GM19438 (cell line): ENCODE results near the gene CARD10.
"Not testable (repeated sequence)": the region's sequence is repeated elsewhere in the genome, so short reads cannot be mapped to it uniquely, and the experiment has no call there.

ENCODE experiments used
- ATAC-seq: cut with Tn5 transposase; IDR thresholded peaks from one replicate; pipeline ENCODE4 v1.9.1; 2021; ENCODE audit warnings: low read depth; ENCODE audit not compliant: unreplicated experiment

Gene CARD10

GRCh38 chr22:37529652-37530345 is 10.6 kb upstream of the CARD10 start:
- no peak for ATAC-seq

GRCh38 chr22:37527952-37528351 is 8.7 kb upstream of the CARD10 start:
- not testable (repeated sequence) for ATAC-seq

DNA sequence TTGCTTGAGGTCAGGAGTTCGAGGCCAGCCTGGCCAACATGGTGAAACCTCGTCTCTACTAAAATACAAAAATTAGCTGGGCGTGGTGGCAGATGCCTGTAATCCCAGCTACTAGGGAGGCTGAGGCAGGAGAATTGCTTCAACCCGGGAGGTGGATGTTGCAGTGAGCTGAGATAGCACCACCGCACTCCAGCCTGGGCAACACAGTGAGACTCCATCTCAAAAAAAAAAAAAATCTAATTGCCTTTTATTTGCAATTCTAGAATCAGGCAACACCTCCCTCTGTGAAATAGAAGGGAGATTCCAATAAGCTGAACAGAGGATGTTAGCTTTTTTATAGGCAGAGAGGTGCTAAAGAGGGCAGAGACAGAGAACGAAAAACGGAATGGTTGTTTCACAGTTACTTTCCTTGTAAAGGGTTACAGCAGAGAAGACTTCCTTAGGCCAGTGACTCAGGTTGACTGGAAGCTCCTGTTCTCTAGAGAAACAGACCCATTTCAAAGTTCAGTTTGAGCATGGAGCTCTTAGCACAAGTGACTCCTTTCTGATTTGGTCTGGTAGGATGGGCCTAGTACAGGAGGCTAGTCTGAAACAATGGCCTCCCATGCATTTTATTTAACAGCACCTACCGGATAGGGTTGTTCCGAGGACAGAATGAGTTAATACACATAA is 8.0 kb upstream of the CARD10 start:
- not testable (repeated sequence) for ATAC-seq

DNA sequence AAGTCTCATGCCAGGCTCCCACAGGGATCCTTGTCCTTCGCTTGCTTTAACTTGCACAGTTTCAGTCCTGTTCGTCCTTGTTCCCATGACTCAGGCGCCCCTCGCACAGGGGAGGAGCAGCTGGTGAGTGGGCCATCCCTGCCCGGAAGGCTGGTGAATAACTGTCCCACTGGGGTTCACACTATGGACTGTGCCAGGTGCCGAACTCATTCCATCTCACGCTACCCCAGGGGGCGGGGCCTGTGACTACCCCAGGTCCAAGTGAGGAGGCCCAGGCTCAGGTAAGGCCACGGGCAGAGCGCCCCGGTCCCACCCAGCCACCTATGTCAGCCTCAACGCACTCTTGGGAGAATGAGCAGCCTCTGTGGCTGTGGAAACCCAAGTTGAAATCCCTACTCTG is 7.2 kb upstream of the CARD10 start:
- ATAC-seq: no peak

DNA sequence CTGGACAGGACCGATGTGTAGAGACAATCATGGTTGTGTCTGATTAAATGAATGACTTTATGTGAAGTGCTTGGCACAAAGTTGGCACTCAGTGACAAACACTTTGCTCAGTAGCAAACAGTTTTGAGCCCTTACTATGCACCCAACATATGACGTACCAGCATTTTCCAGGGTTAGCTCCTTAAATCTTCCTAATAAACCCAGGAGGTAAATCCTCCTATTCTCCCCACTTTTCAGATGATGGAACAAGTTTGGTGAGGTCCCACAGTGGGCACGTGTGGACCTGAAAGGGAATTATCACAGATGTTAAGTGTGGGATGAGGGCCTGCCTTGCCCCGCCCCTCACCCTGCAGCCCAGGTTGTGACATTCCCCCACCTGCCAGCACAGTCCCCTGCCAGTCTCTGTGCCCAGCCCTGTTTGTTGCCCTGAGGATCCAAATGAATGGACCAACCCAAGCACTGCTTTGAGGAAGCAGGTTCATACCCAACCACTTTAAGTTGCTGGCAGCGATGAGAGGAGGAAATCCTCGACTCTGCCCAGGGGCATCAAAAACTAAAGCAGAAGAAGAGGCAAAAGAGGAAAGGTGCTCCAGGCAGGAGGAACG is 6.6 kb upstream of the CARD10 start:
- no peak for ATAC-seq

GRCh38 chr22:37525073-37525745 is 6.0 kb upstream of the CARD10 start:
- ATAC-seq: no peak

DNA sequence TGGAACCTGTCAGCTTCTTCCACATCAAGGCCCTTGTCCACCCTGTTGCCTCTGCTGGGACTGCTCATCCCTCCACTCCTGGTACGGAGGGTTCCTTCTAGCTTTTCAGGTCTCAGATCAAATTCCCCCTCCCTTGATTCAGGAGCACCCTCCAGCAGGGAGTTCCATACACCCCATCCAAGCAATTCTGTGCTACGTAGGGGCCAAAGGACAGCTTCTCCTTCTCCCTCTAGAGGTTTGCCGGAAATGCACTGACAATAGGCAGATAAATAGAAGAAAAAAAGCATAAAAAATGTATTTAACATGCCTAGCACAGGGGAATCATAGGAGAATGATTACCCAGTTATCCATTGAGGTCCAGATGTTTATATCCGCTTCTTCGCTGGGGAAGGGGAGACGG is 3.3 kb upstream of the CARD10 start:
- no peak for ATAC-seq

DNA sequence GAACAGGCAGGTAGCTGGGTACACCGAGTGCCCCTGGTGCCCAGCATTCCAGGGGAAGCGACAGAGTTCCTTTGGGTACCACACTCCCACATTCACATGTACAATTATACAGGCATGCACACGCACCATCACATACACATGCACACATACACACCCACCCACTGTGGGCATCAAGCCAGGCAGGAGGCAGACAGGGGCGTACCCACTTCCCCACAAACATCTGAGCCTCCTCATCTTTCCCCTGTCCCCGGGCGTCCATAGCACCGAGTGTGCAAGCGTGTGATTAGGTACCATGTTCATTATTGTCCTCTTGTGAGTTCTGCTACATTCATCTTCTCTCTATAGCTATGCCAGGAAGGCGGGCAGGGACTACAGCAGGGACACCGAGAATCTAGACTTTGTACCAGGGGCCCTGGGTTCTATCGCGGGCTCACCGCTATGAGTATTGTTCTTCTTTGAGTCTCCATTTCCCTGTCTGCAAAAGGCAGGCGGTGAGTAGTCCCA is 2.1 kb upstream of the CARD10 start:
- no peak for ATAC-seq

- no peak for ATAC-seq
These were observed 1.6 kb upstream of the CARD10 start for GRCh38 chr22:37520776-37521191.

DNA sequence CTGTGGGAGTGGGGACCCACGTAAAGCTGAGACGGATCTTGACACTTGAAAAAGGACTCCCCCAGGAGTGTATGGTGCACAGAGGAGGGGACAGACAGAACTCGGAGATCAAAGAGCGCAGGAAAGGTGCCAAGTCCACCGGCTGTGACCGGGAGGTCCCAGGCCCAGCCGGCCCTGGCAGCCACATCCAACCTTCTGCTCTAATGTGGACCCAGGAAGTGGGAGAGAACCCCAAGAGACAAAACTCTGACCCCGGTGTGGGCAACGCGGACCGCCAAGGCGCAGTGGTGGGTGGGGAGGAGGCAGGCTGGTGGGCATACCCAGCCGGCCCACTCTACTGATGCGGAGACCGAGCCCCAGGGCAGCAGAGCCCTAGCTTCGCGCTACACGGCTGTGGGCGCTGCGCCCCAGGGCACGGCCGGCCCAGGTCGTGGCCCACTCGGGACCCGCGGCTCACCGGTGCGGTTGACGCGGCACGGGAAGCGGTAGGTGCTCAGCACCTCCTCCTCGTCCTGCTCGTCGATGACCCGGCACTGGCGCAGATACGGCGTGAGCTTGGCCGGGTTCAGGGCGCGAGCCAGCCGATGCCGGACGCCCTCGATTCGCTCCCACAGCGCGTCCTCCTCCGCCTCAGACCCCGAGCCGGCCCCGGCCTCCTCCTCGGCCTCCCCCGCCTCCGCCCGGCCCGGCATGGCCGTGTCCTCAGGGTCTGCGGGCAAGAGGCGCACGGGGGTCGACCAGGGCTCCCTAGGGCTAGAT is 527 bp downstream of the CARD10 start:
- no peak for ATAC-seq

DNA sequence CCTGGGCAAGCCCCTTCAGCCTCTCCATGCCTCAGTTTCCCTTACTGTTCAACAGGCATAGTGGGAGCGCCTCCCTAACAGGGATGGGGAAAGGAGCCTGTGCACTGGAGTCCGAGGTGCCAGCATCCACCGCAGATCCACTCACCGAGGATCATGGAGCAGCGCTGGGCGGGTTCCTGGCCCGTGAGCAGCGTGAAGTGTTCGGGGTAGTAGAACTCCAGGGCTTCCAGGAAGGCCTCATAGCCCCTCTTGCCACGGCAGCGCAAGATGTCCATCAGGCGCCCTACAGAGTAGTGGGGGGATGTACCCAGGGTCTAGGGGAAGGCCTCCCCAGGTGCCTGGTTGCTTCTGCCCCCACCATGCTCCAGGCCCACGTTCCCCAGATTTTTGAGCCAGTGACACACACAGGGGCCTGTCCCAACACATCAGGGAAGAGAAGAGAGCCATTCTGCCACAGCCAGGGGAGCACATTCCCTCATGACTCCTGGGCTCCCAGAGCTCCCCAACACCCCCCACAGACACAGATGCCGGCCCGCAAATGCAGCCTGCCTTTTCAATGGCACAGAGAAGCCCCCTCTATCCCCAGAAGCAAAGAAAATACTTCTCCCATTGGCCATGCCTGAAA is 1.3 kb downstream of the CARD10 start:
- no peak for ATAC-seq

- no peak for ATAC-seq
These were observed 2.8 kb downstream of the CARD10 start for GRCh38 chr22:37516456-37516855.

DNA sequence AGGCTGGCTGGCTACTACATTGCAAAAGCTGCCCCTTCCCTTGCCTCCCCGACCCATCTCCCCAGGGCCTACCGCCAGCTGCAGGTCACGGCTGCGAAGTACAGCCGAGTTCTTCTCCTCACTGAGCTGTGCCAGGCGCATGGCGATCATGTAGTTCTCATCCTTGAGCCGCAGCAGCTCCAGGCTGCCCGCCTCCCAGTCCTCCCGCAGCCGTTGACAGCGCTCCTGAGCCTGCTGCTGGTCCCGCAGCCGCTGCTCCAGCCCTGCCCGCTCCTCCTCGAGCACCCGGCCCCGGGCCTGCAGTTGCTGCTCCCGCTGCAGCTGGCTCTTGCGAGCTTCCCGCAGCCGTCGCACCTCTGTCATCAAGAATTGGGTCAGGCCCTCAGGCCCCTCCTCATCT is 3.3 kb downstream of the CARD10 start:
- no peak for ATAC-seq

DNA sequence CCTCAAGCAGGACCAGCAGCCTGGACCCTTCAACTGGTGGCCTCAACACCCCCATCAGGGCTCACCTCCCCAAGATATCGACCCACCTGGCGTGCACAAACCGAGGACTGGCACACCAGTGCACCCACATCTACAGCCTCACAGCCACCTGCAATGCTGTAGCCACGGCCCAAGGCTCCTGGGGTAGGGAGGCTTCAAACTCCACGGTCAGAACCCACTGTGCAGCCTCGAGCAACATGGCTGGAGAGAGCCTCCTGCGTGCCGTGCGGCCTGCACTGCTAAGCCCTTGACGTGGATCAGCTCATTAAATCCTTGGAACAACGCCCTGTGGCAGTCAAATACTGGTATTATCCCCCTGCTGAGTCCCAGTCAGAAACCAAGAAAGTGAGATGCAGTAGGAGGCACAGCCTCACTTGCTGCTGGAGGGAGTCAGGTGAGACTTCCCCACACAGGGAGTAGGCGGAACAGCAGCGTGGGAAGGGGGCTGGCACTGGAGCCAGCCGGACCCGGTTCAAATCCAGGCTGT is 4.6 kb downstream of the CARD10 start:
- ATAC-seq: no peak

DNA sequence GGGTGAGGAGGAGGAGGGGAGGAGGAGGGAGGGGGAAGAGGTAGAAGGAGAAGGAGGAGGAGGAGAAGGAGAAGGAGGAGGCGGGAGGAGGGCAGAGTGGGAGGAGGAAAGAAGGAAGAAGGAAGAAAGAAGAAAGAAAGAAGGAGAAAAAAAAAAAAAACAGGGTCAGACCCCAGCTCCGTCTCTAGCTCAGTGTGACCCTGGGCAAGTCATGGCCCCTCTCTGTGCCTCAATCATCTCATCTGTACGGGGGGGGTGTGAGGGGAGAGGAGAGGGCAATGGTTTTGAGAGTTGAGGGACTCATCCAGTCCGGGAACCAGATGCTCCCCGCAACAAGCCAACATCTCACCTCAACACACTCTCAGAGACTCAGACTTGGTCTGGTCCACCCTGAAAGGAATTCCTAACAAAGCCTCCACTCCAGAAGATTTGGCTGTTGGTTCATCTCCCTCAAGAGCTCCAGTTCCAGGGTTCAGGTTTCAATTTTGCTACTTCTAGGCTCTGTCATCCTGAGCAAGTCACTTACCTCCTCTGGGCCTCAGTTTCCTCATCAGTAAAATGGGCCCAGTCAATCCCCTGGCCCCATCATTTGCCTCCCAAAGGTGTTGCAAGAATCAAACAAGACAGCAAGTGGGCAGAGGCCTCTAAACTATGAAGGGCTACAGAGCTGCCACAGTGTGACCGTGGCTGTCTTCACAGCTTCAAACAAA is 7.7 kb downstream of the CARD10 start:
- ATAC-seq: no peak

GRCh38 chr22:37510091-37510490 is 9.1 kb downstream of the CARD10 start:
- no peak for ATAC-seq

DNA sequence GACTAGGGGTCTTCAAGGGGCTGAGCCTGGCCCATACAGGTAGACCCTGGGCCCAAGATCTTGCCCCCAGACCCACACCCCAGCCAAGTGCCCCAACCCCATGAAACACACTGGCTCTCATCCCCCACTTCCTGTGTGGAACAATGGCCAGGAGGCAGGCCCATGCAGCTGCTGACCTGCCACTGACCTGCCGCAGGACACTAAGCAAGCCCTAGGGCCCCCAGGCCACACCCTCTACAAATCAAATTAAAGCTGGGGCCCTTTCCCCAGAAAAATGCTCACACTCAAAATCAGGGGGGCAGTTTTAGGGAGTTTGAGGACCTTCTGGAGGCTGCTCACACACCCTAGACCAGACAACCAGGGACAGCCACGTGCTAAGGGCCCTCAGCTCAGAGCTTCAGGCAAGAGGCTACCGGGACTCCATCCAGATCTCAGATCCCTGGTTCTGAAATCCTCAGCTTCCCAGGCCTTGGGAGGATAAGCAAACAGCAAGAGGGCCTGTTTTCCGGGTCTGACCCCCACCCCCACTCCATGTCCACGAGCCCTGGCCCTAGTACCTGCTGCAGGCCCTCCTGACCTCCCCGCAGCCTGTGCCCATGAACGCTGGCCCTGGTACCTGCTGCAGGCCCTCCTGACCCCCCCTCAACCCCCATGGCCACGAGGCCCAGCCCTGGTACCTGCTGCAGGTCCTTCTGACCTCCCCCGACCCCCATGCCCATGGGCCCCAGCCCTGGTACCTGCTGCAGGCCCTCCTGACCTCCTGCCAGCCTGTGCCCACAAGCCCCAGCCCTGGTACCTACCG is 10.0 kb downstream of the CARD10 start:
- ATAC-seq: no peak

GRCh38 chr22:37508431-37508992 is 10.7 kb downstream of the CARD10 start:
- no peak for ATAC-seq
